K562 (cell line): ENCODE measurements around the gene SLC6A9. TPM values are rescaled to one million over a fixed set of nuclear protein-coding genes. Genes with fewer than 3 reads are reported as not detected.

ENCODE experiments used
- FIP1L1 ChIP-seq: fragments of 200-400 bp; formaldehyde crosslinking; IDR thresholded peaks from 2 replicates; pipeline ENCODE4 v1.6.1; 2018; ENCODE audit warnings: mild to moderate bottlenecking, low read depth, low read length; ENCODE audit not compliant: poor library complexity, severe bottlenecking
- FOXJ2 ChIP-seq: fragments of 200-800 bp; sonication (Bioruptor generic); IDR thresholded peaks from 2 replicates; pipeline ENCODE4 v1.6.1; 2016; ENCODE audit warnings: missing genetic modification characterization, missing compliant biosample characterization
- JUNB ChIP-seq: fragments of 450-650 bp; formaldehyde crosslinking; conservative IDR thresholded peaks from 2 replicates; pipeline ENCODE4 v1.4.0; 2020; ENCODE audit warnings: mild to moderate bottlenecking
- KLF13 ChIP-seq: fragments of 450-650 bp; IDR thresholded peaks from 2 replicates; pipeline ENCODE4 v1.6.1; 2016; ENCODE audit warnings: missing genetic modification characterization, low read depth, mild to moderate bottlenecking, missing compliant biosample characterization, moderate library complexity, borderline replicate concordance
- L3MBTL2 ChIP-seq: fragments of 450-650 bp; IDR thresholded peaks from 2 replicates; pipeline ENCODE4 v1.6.1; 2016; ENCODE audit warnings: mild to moderate bottlenecking, moderate library complexity
- MECOM ChIP-seq: fragments of 250-450 bp; sonication (Bioruptor Pico); IDR thresholded peaks from 2 replicates; pipeline ENCODE4 v1.8.0; 2022; ENCODE audit warnings: inconsistent platforms
- MEIS2 ChIP-seq: fragments of 450-650 bp; IDR thresholded peaks from 2 replicates; pipeline ENCODE4 v1.6.1; 2014; ENCODE audit warnings: mild to moderate bottlenecking; ENCODE audit not compliant: partially characterized antibody
- MXI1 ChIP-seq: IDR thresholded peaks from 2 replicates; pipeline ENCODE4 v1.6.1; 2011; ENCODE audit warnings: low read depth, mild to moderate bottlenecking, improper control_type of control experiment, low read length
- NFE2 ChIP-seq: IDR thresholded peaks from 2 replicates; pipeline ENCODE4 v1.6.1; 2014; ENCODE audit warnings: antibody characterized with exemption, low read depth
- POLR3G ChIP-seq: IDR thresholded peaks from 2 replicates; pipeline ENCODE4 v1.6.1; 2011; ENCODE audit not compliant: insufficient read length, insufficient replicate concordance; ENCODE audit errors: extremely low read depth
- PRPF4 ChIP-seq: fragments of 200-400 bp; formaldehyde crosslinking; IDR thresholded peaks from one replicate; pipeline ENCODE4 v1.6.1; 2017; ENCODE audit warnings: low read length, low read depth, mild to moderate bottlenecking; ENCODE audit not compliant: insufficient read depth, poor library complexity, severe bottlenecking
- PTTG1 ChIP-seq: fragments of 450-650 bp; IDR thresholded peaks from 2 replicates; pipeline ENCODE4 v1.6.1; 2016; ENCODE audit warnings: low read depth, mild to moderate bottlenecking, missing genetic modification characterization, missing compliant biosample characterization
- RB1 ChIP-seq: fragments of 450-650 bp; IDR thresholded peaks from 2 replicates; pipeline ENCODE4 v1.6.1; 2017; ENCODE audit warnings: low read depth, mild to moderate bottlenecking
- TRIM28 ChIP-seq: fragments of 450-650 bp; IDR thresholded peaks from 2 replicates; pipeline ENCODE4 v1.6.1; 2017
- ZC3H8 ChIP-seq: fragments of 450-650 bp; IDR thresholded peaks from 2 replicates; pipeline ENCODE4 v1.6.1; 2017
- ZNF444 ChIP-seq: fragments of 250-450 bp; sonication (Bioruptor Pico); IDR thresholded peaks from 2 replicates; pipeline ENCODE4 v1.4.0; 2020; ENCODE audit warnings: mild to moderate bottlenecking, moderate library complexity
- ZNF445 ChIP-seq: fragments of 250-450 bp; sonication (Bioruptor Pico); IDR thresholded peaks from 2 replicates; pipeline ENCODE4 v1.4.0; 2020; ENCODE audit warnings: low read depth, mild to moderate bottlenecking, moderate library complexity
- ZNF695 ChIP-seq: fragments of 450-650 bp; formaldehyde crosslinking; IDR thresholded peaks from 2 replicates; pipeline ENCODE4 v1.4.0; 2020; ENCODE audit warnings: mild to moderate bottlenecking, moderate library complexity
- polyA plus RNA-seq, 8 experiments: library from polyadenylated mRNA; depleted of rRNA in 4 of 8; stranded (reverse) in 5 of 8; unstranded in 3 of 8; fragments of >200 nt; fragmentation: Nextera tagmentation in 2 of 8; fragmentation: Illumina TruSeq in 1 of 8; extraction: Ambion mirVana in 2 of 8; extraction: Trizol in 1 of 8; gene quantifications; 2 replicates each; pipeline versions ENCODE4 v1.2.1 to v1.2.3, GENCODE V29; 2011 to 2014; ENCODE audit warnings: inconsistent platforms in 1 of 8, missing spikeins in 1 of 8
- total RNA-seq, 7 experiments: library from RNA; depleted of rRNA in 6 of 7; stranded (reverse); fragments of >200 nt in 6 of 7; fragmentation: Illumina TruSeq in 2 of 7; extraction: Trizol in 2 of 7; gene quantifications; 2 replicates each; pipeline versions ENCODE4 v1.2.1 to v1.2.3, GENCODE V29; 2011 to 2021; ENCODE audit warnings: low replicate concordance in 1 of 7
- TF ChIP-seq, protein P1 (sequence below): fragments of 250-450 bp; sonication (Bioruptor Pico); IDR thresholded peaks from 2 replicates; pipeline ENCODE4 v1.4.0; 2020
- TF ChIP-seq, protein P2 (sequence below): sonication (generic); formaldehyde crosslinking; IDR thresholded peaks from 2 replicates; pipeline ENCODE4 v1.9.0; 2022; ENCODE audit warnings: mild to moderate bottlenecking, missing genetic modification reagents
- TF ChIP-seq, protein P3 (sequence below): fragments of 250-450 bp; sonication (Bioruptor Pico); IDR thresholded peaks from 2 replicates; pipeline ENCODE4 v1.9.0; 2021; ENCODE audit warnings: mild to moderate bottlenecking, inconsistent platforms
- TF ChIP-seq, protein P4 (sequence below): sonication (generic); formaldehyde crosslinking; IDR thresholded peaks from 2 replicates; pipeline ENCODE4 v1.8.0; 2022; ENCODE audit warnings: mild to moderate bottlenecking, missing genetic modification reagents, borderline replicate concordance

Gene SLC6A9
- total and polyA plus RNA-seq, 9 of the 15 experiments (the other 6 are each of a cell fraction or from before 2014, with no cell fraction given), result 0.17 to 18.7 (median 2.9) TPM

DNA sequence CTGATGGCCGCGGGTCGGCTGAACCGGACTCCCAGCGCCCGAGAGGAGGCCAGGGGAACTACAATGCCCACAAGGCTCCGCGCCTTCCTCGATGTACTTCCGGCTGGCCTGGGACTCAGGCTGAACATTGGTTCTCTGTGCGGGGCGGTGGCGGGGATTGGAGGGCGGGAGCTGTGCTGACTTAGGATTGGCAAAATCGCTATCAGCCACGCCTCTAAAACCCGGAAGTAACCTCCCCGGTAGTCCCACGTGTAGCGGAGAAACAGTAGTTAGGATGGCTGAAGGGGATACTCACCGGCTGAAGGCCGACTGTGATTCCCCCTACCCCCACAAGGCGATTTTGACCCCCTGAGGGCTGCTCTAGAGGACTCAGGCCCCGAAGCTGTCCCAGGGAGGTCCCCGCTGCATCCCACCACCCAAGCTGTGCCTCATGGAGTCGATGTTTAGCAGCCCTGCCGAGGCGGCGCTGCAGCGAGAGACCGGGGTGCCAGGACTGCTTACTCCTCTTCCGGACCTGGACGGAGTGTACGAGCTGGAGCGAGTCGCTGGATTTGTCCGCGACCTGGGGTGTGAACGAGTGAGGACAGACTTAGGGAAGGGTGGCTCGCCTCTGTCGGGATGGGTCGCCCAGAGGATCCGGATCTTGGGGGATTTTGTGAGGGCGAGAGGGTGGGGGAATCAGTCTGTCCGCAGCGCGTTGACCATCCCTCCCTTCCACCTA lies 61.4 kb downstream of the SLC6A9 start, which contains the start of gene DPH2 (continued):
- TF ChIP-seq MXI1, result peak; percentile 99
- TF ChIP-seq ZNF445, result no peak
- TF ChIP-seq PRPF4, result no peak
- TF ChIP-seq ZNF695 (CRISPR knock-in tag), result no peak
- TF ChIP-seq MEIS2, result no peak
- no peak for TF ChIP-seq PTTG1
- no peak; the same call in 1 of the 2 replicates for TF ChIP-seq FOXJ2
- TF ChIP-seq ZNF444 (CRISPR knock-in tag), result no peak
- TF ChIP-seq MECOM (CRISPR knock-in tag), result no peak
- TF ChIP-seq FIP1L1, result no peak
- TF ChIP-seq NFE2, result 0 out of 2 replicates have a peak, but pooled peaks have one; percentile 1
- TF ChIP-seq JUNB (CRISPR knock-in tag), result no peak
- no peak for TF ChIP-seq POLR3G
- TF ChIP-seq RB1, result peak; percentile 62
- no peak for TF ChIP-seq KLF13 (tag)
- TF ChIP-seq, protein P1, sequence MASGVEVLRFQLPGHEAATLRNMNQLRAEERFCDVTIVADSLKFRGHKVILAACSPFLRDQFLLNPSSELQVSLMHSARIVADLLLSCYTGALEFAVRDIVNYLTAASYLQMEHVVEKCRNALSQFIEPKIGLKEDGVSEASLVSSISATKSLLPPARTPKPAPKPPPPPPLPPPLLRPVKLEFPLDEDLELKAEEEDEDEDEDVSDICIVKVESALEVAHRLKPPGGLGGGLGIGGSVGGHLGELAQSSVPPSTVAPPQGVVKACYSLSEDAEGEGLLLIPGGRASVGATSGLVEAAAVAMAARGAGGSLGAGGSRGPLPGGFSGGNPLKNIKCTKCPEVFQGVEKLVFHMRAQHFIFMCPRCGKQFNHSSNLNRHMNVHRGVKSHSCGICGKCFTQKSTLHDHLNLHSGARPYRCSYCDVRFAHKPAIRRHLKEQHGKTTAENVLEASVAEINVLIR (CRISPR knock-in tag), result no peak
- TF ChIP-seq, protein P2, sequence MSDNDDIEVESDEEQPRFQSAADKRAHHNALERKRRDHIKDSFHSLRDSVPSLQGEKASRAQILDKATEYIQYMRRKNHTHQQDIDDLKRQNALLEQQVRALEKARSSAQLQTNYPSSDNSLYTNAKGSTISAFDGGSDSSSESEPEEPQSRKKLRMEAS (CRISPR knock-in tag), result peak; percentile 91
- TF ChIP-seq L3MBTL2, result peak; percentile 53; the same call in 1 of the 2 replicates
- TF ChIP-seq TRIM28, result no peak
- TF ChIP-seq, protein P3, sequence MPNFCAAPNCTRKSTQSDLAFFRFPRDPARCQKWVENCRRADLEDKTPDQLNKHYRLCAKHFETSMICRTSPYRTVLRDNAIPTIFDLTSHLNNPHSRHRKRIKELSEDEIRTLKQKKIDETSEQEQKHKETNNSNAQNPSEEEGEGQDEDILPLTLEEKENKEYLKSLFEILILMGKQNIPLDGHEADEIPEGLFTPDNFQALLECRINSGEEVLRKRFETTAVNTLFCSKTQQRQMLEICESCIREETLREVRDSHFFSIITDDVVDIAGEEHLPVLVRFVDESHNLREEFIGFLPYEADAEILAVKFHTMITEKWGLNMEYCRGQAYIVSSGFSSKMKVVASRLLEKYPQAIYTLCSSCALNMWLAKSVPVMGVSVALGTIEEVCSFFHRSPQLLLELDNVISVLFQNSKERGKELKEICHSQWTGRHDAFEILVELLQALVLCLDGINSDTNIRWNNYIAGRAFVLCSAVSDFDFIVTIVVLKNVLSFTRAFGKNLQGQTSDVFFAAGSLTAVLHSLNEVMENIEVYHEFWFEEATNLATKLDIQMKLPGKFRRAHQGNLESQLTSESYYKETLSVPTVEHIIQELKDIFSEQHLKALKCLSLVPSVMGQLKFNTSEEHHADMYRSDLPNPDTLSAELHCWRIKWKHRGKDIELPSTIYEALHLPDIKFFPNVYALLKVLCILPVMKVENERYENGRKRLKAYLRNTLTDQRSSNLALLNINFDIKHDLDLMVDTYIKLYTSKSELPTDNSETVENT, result no peak
- no peak for TF ChIP-seq ZC3H8
- TF ChIP-seq, protein P4, sequence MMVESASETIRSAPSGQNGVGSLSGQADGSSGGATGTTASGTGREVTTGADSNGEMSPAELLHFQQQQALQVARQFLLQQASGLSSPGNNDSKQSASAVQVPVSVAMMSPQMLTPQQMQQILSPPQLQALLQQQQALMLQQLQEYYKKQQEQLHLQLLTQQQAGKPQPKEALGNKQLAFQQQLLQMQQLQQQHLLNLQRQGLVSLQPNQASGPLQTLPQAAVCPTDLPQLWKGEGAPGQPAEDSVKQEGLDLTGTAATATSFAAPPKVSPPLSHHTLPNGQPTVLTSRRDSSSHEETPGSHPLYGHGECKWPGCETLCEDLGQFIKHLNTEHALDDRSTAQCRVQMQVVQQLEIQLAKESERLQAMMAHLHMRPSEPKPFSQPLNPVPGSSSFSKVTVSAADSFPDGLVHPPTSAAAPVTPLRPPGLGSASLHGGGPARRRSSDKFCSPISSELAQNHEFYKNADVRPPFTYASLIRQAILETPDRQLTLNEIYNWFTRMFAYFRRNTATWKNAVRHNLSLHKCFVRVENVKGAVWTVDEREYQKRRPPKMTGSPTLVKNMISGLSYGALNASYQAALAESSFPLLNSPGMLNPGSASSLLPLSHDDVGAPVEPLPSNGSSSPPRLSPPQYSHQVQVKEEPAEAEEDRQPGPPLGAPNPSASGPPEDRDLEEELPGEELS (CRISPR knock-in tag), result no peak
